ENCODE measurements around the gene MTMR2. TPM values are rescaled to one million over a fixed set of nuclear protein-coding genes. Genes with fewer than 3 reads are reported as not detected.

The MTMR2 gene
- total RNA-seq, 4 donors from 2014 or later: 17.9 to 30.4 (median 23.5) TPM

DNA sequence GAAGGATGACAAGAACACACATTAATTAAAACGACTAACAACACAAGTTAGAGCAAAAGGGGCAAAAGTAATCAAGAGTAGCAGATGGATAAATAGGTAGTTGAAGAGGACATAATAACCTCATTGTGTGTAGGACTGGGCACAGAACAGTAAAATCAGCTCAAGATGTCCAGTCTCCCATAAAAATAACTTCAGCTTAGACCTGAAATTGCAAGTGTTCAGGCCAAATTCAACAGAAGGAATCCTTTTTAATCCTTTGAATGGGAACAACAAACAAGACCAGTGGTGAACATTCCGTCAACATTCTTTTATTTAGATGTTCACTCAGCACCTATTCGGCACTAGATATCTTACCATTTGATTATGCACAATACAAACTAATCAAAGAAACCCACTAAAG, 4.4 kb downstream of the MTMR2 start:
- no peak for DNase-seq (ENCODE audit: low spot score)
- ATAC-seq (ENCODE audit: low FRiP score): no peak
- TF ChIP-seq, protein P1, sequence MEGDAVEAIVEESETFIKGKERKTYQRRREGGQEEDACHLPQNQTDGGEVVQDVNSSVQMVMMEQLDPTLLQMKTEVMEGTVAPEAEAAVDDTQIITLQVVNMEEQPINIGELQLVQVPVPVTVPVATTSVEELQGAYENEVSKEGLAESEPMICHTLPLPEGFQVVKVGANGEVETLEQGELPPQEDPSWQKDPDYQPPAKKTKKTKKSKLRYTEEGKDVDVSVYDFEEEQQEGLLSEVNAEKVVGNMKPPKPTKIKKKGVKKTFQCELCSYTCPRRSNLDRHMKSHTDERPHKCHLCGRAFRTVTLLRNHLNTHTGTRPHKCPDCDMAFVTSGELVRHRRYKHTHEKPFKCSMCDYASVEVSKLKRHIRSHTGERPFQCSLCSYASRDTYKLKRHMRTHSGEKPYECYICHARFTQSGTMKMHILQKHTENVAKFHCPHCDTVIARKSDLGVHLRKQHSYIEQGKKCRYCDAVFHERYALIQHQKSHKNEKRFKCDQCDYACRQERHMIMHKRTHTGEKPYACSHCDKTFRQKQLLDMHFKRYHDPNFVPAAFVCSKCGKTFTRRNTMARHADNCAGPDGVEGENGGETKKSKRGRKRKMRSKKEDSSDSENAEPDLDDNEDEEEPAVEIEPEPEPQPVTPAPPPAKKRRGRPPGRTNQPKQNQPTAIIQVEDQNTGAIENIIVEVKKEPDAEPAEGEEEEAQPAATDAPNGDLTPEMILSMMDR (IDR thresholded peaks at IDR 0.05): no peak

DNA sequence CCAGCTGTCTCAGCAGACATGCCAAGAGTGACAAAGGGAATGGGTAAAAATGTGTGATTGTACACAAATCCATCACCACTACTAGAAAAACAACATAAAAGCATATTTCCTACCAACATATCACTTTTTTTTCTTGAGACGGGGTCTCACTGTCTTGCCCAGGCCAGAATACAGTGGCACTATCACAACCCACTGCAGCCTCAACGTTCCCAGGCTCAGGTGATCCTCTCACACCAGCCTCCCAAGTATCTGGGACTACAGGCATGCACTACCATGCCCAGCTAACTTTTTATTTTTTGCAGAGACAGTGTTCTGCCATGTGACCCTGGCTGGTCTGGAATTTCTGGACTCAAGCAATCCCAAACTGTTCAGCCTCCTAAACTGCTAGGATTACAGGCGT, 5.2 kb downstream of the MTMR2 start:
- DNase-seq (ENCODE audit: low spot score) (no peak), ATAC-seq (ENCODE audit: low FRiP score) (no peak)
- TF ChIP-seq, protein P1 (IDR thresholded peaks at IDR 0.05): no peak

DNA sequence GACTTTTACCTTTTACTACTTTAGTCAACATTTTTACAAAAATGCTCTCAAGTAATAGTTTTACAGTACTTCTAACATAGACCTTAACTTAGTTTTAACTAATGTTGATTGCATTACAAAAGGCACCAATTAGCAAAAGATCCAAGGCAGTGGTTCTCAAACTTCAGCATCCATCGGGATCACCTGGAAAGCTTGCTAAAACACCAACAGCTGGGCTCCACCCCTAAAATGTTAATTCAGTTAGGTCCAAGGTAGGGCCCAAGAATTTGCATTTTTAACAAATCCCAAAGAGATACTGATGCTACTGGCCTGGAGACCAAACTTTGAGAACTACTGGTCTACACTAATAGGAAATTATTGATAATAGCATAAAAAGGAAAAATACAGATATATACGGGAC, 5.9 kb downstream of the MTMR2 start:
- DNase-seq (ENCODE audit: low spot score): no peak
- TF ChIP-seq, protein P1 (IDR thresholded peaks at IDR 0.05): no peak
- ATAC-seq (ENCODE audit: low FRiP score): no peak

DNA sequence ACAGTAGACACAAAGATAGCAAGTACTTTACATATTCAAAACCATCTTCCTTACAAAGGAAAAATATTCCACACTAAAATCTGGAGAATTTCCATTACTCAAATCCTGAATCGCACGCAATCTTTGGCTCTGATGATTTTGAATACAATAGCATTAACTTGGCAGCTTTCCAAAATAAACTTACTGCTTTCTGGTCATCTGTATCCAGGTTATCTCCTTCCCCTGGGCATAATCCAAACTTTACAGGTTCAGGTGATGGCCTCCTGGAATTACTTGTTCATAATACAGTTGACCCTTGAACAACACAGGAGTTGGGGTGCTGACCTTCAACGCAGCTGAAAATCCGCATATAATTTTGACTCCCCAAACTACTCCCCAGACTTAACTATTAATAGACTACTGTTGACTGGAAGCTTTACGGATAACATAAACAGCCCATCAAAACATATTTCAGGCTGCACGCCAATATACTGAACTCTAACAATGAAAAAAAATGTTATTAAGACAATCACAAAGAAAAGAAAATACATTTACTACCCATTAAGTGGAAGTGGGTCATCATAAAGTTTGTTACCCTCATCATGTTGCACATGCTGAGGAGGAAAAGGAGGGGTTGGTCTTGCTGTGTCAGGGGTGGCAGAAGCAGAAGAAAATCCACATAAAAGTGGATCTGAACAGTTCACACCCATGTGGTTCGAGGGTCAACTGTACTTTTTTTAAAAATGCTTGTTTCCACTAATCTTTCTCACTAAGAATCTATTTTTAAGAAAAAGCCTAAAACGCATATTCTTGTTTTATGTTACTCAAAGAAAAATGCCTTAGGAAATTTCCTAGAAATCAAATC, 6.5 kb downstream of the MTMR2 start:
- DNase-seq (ENCODE audit: low spot score) (no peak), ATAC-seq (ENCODE audit: low FRiP score) (no peak)
- TF ChIP-seq, protein P1 (IDR thresholded peaks at IDR 0.05): no peak

DNA sequence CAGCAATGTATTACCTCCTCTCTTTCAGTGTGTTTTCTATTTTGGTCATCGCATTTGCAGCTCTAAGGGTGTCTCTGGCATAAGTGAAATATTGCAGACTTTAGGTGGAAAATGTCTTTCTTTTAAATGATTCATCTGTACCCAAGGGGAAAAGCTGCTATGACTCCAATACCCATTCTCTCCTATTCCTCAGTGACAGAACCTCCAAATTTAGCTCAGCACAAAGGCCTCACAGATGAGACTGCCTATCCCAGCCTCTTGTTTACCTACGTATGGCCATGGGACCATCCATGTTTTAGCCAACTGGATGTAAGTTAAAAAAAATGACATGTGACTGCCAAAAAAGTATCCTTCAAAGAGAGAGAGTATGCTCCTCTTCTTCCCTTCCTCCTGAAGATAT, 7.9 kb downstream of the MTMR2 start:
- DNase-seq (ENCODE audit: low spot score) (no peak), ATAC-seq (ENCODE audit: low FRiP score) (no peak)
- TF ChIP-seq, protein P1 (IDR thresholded peaks at IDR 0.05): no peak

DNA sequence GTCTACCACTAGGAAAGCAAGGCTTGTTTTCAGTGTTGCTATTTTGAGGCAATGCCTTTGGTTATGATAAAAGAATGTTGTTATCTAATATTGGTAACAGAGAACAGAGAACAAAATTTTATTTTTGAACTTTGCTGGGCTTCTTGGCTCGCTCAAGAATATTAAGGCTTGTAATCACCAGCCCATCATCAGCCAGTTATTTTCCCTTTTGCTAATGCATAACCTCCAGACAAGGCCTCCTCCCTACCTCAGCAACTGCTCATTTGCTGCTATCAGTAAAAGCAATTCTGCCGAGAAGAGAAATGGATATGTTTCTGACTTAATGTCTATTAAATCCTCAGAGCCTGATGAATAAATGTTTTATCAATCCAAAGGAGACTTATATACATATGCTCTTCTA, 8.9 kb downstream of the MTMR2 start:
- DNase-seq (ENCODE audit: low spot score): no peak
- ATAC-seq (ENCODE audit: low FRiP score): no peak
- TF ChIP-seq, protein P1 (IDR thresholded peaks at IDR 0.05): no peak

Measured in omental fat pad (tissue), 4 donors.